Heart left ventricle (tissue), 16 donors: ENCODE data around the gene NIP7. TPM values are rescaled to one million over a fixed set of nuclear protein-coding genes. Genes with fewer than 3 reads are reported as not detected.

Experiments used
- ATAC-seq, 4 donors: fragments of 200-7000 bp; cut with Tn5 transposase; one replicate each; pipeline ENCODE4 v1.9.1; 2020 to 2022; ENCODE audit warnings: moderate library complexity in 4 of 4, mild to moderate bottlenecking in 3 of 4, moderate number of reproducible peaks in 1 of 4
- DNase-seq, 5 donors: peaks; one replicate each; pipeline ENCODE4 v3.0.0-alpha.2; 2020
- H3K27ac ChIP-seq, 12 donors: fragments of 200-600 bp; sonication (generic) in 4 of 12; one replicate each; pipeline versions ENCODE4 v1.5.0 to v1.8.0; 2016 to 2022; ENCODE audit warnings: mild to moderate bottlenecking in 2 of 12
- H3K27me3 ChIP-seq, 9 donors: fragments of 200-600 bp; sonication (generic) in 2 of 9; one replicate each; pipeline versions ENCODE4 v1.5.1 to v1.8.0; 2016 to 2022; ENCODE audit warnings: mild to moderate bottlenecking in 3 of 9
- H3K36me3 ChIP-seq, 9 donors: fragments of 200-600 bp; sonication (generic) in 2 of 9; one replicate each; pipeline versions ENCODE4 v1.5.0 to v1.8.0; 2018 to 2022; ENCODE audit warnings: mild to moderate bottlenecking in 2 of 9
- H3K4me1 ChIP-seq, 12 donors: fragments of 200-600 bp; sonication (generic) in 4 of 12; one replicate each; pipeline versions ENCODE4 v1.5.0 to v1.8.0; 2016 to 2022; ENCODE audit warnings: mild to moderate bottlenecking in 3 of 12
- H3K4me3 ChIP-seq, 12 donors: fragments of 200-600 bp; sonication (generic) in 4 of 12; one replicate each; pipeline versions ENCODE4 v1.5.0 to v1.8.0; 2017 to 2022; ENCODE audit warnings: mild to moderate bottlenecking in 9 of 12, moderate library complexity in 4 of 12
- H3K9me3 ChIP-seq, 12 donors: fragments of 200-600 bp; sonication (generic) in 4 of 12; one replicate each; pipeline versions ENCODE4 v1.5.0 to v1.8.0; 2016 to 2022; ENCODE audit warnings: mild to moderate bottlenecking in 1 of 12
- CTCF ChIP-seq, 12 donors: fragments of 200-600 bp; sonication (generic) in 4 of 12; IDR thresholded peaks; one replicate each; pipeline versions ENCODE4 v1.5.0 to v1.8.0; 2018 to 2022; ENCODE audit warnings: antibody characterized with exemption in 12 of 12, mild to moderate bottlenecking in 5 of 12
- POLR2A ChIP-seq, 2 donors: fragments of 450-650 bp; IDR thresholded peaks; one replicate each; pipeline ENCODE4 v1.6.1; 2017; ENCODE audit warnings: antibody characterized with exemption in 2 of 2, mild to moderate bottlenecking in 2 of 2, moderate library complexity in 2 of 2
- WGBS, 4 donors: extraction: QIAGEN DNeasy Blood & Tissue Kit in 2 of 4; methylation state at CpG; one replicate each; pipeline versions ENCODE4 v1.1.5 to v1.1.7; 2013 to 2018; 5-methylcytosine and 5-hydroxymethylcytosine counted together
- intact Hi-C, 10 donors: fragments of 100-400 bp; cut with DNase I; formaldehyde crosslinking; loops; one replicate each; pipeline versions ENCODE4 v1.11.1 to v1.14.2; 2022
- polyA plus RNA-seq, 2 donors: library from polyadenylated mRNA; stranded (reverse); fragments of 200-250 nt; gene quantifications; one replicate each; pipeline ENCODE4 v1.2.3, GENCODE V29; 2013
- total RNA-seq, 9 donors: library from RNA; depleted of rRNA in 2 of 9; stranded (reverse); fragments of >200 nt in 2 of 9; fragmentation: NEBNext Ultra II Directional in 3 of 9; extraction: Animal tissue kit (Norgen Biotek cat#: 25700) in 3 of 9; gene quantifications; one replicate each; pipeline versions ENCODE4 v1.1.0 to v1.2.4, GENCODE V29; 2016 to 2023
- donor health status: ischemic (EF 13 %, LVEDD 7.1; RV severe dilation, severe dysfunction).
- donor health status: healthy with polysubstance abuse.
- donor health status: DM: no; HTN: yes; CAD: no.
- donor health status: DM: no; HTN: no; CAD: no.
- donor health status: ischemic (EF 25% LVEDD 6.9; RV normal size, moderate dysfunction).
- donor health status: ischemic (EF 25% LVEDD 5.7; RV mildly dilated, moderate dysfunction).
- donor health status: healthy.
- donor health status: DM: yes; HTN: yes; CAD: no.
- donor health status: ischemic (EF 35%, LVEDD 5.7; RV mildly dilated, moderate dysfunction).
- donor health status: nonischemic (EF 11% LVEDD 7.7; RV severe dilation, severe dysfunction).
- donor health status: DM: yes; HTN: yes; CAD: no.
- donor health status: PGD.
- donor health status: ischemic (EF 29% LVEDD 5.4; RV normal size, mild dysfunction).
- donor health status: nonischemic (EF 23%, LVEDD 6.1; RV moderate dilation, normal function).

Gene NIP7
- total and polyA plus RNA-seq, 11 donors, result 4.7 to 13.9 (median 10.3) TPM

GRCh38 chr16:69345923-69346322 is 6.4 kb downstream of the NIP7 start:
- peaks cover 0 to 12% (median 1%) of the 10 kb centered on the region in 12 donors for H3K4me1 ChIP-seq
- intact Hi-C loops, result no loop called here
- H3K27me3 ChIP-seq, result no peaks in the 10 kb centered on the region
- H3K4me3 ChIP-seq, result no peak overlapping the region
- H3K27ac ChIP-seq, result no peak overlapping the region
- H3K9me3 ChIP-seq, result no peaks in the 10 kb centered on the region
- ATAC-seq, result no peak
- peaks cover 0 to 72% (median 49%) of the 10 kb centered on the region in 9 donors for H3K36me3 ChIP-seq
- DNase-seq, result no peak
- TF ChIP-seq CTCF (IDR thresholded peaks at IDR 0.05) (no peak), POLR2A (IDR thresholded peaks at IDR 0.05) (no peak)
- 84 to 89% (median 88%) methylated on average over 4 of the region's 4 CpGs for WGBS, 4 donors

GRCh38 chr16:69346683-69347082 is 7.1 kb downstream of the NIP7 start:
- no peak overlapping the region for H3K27ac ChIP-seq
- ATAC-seq (no peak), DNase-seq (no peak)
- H3K9me3 ChIP-seq, result no peaks in the 10 kb centered on the region
- WGBS, 4 donors, result 82 to 93% (median 91%) methylated on average over 6 of the region's 6 CpGs
- intact Hi-C loops, result no loop called here
- TF ChIP-seq POLR2A (IDR thresholded peaks at IDR 0.05) (no peak), CTCF (IDR thresholded peaks at IDR 0.05) (no peak)
- H3K27me3 ChIP-seq, result no peaks in the 10 kb centered on the region
- peaks cover 0 to 9% (median 0%) of the 10 kb centered on the region in 12 donors for H3K4me1 ChIP-seq
- no peak overlapping the region for H3K4me3 ChIP-seq
- H3K36me3 ChIP-seq, result peaks cover 0 to 68% (median 49%) of the 10 kb centered on the region in 9 donors

- DNase-seq (no peak), ATAC-seq (no peak)
- H3K9me3 ChIP-seq, result no peaks in the 10 kb centered on the region
- H3K36me3 ChIP-seq, result peaks cover 0 to 64% (median 46%) of the 10 kb centered on the region in 9 donors
- H3K27me3 ChIP-seq, result no peaks in the 10 kb centered on the region
- no peak overlapping the region for H3K27ac ChIP-seq
- H3K4me3 ChIP-seq, result no peak overlapping the region
- H3K4me1 ChIP-seq, result peaks cover 0 to 9% (median 0%) of the 10 kb centered on the region in 12 donors
- intact Hi-C loops, result no loop called here
- TF ChIP-seq POLR2A (IDR thresholded peaks at IDR 0.05), result no peak
- TF ChIP-seq CTCF (IDR thresholded peaks at IDR 0.05), result no peak
- 95 to 97% (median 95%) methylated on average over 6 of the region's 6 CpGs for WGBS, 4 donors
These were observed 8.7 kb downstream of the NIP7 start for GRCh38 chr16:69348222-69348621.

- ATAC-seq, result no peak
- Histone ChIP-seq H3K27me3 (no peaks in the 10 kb centered on the region), H3K9me3 (no peaks in the 10 kb centered on the region), H3K36me3 (peaks cover 0 to 54% (median 36%) of the 10 kb centered on the region in 9 donors), H3K27ac (no peak overlapping the region), H3K4me1 (peaks cover 0 to 9% (median 0%) of the 10 kb centered on the region in 12 donors), H3K4me3 (no peak overlapping the region)
- no peak for DNase-seq
- intact Hi-C loops, result no loop called here
- 83 to 90% (median 86%) methylated on average over 9 to 10 of the region's 10 CpGs for WGBS, 4 donors
- TF ChIP-seq POLR2A (IDR thresholded peaks at IDR 0.05), result no peak
- TF ChIP-seq CTCF (IDR thresholded peaks at IDR 0.05), result no peak
These were observed 10.0 kb downstream of the NIP7 start for GRCh38 chr16:69349536-69349935.
